HTR-8/SVneo (cell line): ENCODE measurements around the gene B4GALT1.

Experiments
- DNase-seq: peaks from one replicate; pipeline ENCODE4 v3.0.0; 2011; ENCODE audit warnings: low spot score, mixed read lengths; ENCODE audit not compliant: insufficient read length
- FAIRE-seq: peaks from 2 replicates; lab custom pipeline; 2011; peaks lifted over from hg19 to GRCh38; lab: Jason Lieb, UNC

B4GALT1 gene

DNA sequence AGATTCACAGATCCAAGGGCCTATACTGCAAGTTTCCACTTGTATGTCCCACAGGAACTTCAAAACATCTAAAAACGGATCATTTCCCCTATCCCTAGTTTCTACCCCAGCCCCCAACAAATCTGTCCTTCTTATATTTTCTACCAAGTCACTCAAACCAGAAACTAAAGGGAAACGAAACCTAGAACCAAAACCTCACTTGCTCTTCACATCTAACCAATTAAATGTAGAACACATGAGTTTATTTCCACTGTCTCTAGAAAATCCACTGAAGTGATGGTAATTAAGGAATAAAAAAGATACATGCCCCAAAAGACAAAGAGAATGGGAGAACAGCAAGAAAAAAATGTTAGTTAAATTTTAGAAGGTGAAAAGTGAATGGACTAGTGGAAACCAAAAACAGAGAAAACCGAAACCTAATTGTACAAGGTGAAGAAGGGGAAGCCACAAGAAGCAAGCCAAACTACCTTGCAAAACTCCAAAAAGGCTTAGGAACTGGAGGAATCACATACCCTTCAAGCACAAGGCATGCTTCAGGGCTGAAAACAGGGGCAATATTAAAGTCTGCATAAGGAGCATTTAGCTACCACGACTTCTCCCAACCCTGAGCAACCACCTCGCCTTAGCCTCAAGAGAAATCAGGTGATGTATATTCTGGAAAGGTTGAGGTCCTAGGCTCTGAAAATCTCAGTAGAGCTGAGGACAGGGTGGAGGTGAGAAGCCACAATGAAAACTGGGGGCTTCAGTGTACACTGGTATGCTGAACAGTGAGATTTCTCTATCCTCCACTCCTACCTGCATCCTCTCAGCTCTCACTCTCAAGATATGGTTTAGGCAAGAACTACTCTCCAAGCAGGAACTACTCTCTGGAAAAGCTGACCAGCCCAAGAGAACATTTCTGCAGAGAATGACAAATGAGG, 101.7 kb downstream of the B4GALT1 start:
- FAIRE-seq = no peak
- no peak for DNase-seq
